Frontal cortex (tissue), 4 donors: Measurements from ENCODE around the gene MAEA. TPM values are rescaled to one million over a fixed set of nuclear protein-coding genes. Genes with fewer than 3 reads are reported as not detected.
"Not testable (repeated sequence)": the region's sequence is repeated elsewhere in the genome, so short reads cannot be mapped to it uniquely, and the experiment has no call there.

Experiments
- DNase-seq, 2 donors: peaks; one replicate each; pipeline ENCODE4 v3.0.0; 2012; ENCODE audit warnings: low spot score in 2 of 2
- FAIRE-seq: peaks from 2 replicates; lab custom pipeline; 2012; peaks lifted over from hg19 to GRCh38; lab: Jason Lieb, UNC
- total RNA-seq: library from RNA; depleted of rRNA; stranded (reverse); fragments of >200 nt; gene quantifications from one replicate; pipeline ENCODE4 v1.2.3, GENCODE V29; 2014
- donor health status: control.
- donor health status: control.
- donor health status: control.

The MAEA gene
- total RNA-seq, 1 donor from 2014 or later, result 31.4 TPM

GRCh38 chr4:1317177-1318045 is 27.7 kb downstream of the MAEA start:
- no peak for DNase-seq
- FAIRE-seq, result no peak

GRCh38 chr4:1318046-1318375 is 28.3 kb downstream of the MAEA start:
- no peak for DNase-seq
- no peak for FAIRE-seq

DNA sequence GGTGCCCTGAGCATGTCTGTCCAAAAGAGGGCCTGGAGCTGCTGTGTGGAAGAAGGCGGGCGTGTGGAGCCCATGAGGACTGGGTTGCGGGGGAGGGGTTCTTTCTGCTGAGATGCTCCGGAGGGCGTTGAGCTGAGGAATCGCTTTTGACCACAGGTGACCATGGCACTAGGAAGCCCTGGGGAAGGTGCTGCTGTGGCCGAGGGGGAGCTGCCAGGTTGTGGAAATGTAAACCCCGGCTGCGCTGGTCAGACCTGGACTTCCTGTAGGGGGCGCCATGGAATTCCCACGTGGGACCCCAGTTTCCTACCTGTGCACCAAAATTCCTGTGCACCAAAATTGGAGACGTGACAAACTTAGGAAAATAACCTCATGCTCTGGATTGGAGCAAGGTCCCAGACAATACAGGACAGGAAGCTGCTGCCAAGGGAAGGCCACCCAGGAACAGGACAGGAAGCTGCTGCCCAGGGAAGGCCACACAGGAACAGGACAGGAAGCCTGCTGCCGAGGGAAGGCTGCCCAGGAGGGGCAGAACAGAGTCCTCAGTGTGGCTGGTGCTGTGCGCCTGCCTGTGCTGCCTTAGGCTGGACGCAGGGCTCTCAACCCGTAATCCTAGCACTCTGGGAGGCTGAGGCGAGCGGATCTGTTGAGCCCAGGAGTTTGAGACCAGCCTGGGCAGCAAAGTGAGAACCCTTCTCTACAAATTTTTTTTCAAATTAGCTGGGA is 29.0 kb downstream of the MAEA start:
- DNase-seq (no peak), FAIRE-seq (no peak)

DNA sequence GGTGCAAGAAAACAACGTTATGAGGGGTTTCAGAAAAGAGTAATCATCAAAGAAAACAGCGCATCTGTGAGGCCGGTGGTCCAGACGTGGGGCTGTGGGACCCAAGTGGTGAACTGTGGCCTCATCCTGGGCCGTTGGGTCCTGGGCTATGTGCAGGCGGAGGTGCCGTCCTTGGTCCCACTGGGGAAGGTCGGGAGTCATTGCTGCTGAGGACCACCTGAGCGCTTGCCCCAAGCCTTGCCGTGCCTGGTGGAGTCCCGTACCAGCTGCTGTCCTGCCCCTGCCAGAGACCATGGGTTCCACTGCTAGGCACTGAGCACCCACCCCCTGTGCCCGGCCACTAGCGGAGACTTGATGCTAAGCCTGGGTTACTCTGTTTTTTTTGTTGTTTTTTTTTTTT is 31.8 kb downstream of the MAEA start:
- no peak for FAIRE-seq
- no peak for DNase-seq

GRCh38 chr4:1321946-1322650 is 32.4 kb downstream of the MAEA start:
- no peak for FAIRE-seq
- DNase-seq, result no peak

GRCh38 chr4:1323280-1323634 is 33.6 kb downstream of the MAEA start:
- FAIRE-seq, result no peak
- no peak for DNase-seq

GRCh38 chr4:1323635-1324442 is 34.1 kb downstream of the MAEA start:
- FAIRE-seq (no peak), DNase-seq (no peak)

DNA sequence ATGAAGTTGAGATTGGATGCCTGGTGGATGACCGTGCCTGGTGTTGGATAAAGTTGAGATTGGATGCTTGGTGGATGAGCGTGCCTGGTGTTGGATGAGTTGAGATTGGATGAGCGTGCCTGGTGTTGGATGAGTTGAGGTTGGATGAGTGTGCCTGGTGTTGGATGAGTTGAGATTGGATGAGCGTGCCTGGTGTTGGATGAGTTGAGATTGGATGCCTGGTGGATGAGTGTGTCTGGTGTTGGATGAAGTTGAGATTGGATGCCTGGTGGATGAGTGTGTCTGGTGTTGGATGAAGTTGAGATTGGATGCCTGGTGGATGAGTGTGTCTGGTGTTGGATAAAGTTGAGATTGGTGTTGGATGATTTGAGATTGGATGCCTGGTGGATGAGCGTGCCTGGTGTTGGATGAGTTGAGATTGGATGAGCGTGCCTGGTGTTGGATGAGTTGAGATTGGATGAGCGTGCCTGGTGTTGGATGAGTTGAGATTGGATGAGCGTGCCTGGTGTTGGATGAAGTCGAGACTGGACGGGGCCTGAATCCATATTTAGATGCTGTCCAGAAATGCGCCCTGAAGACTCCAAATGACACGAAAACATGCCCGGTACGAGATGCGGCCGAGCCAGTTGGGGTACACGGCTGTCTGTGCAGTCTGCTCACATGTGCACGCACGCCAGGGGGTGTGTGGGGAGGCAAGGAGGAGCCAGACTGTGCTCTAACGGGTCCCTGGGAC is 34.9 kb downstream of the MAEA start:
- FAIRE-seq, DNase-seq: not testable (repeated sequence)

GRCh38 chr4:1325176-1325480 is 35.4 kb downstream of the MAEA start:
- DNase-seq (no peak), FAIRE-seq (no peak)

DNA sequence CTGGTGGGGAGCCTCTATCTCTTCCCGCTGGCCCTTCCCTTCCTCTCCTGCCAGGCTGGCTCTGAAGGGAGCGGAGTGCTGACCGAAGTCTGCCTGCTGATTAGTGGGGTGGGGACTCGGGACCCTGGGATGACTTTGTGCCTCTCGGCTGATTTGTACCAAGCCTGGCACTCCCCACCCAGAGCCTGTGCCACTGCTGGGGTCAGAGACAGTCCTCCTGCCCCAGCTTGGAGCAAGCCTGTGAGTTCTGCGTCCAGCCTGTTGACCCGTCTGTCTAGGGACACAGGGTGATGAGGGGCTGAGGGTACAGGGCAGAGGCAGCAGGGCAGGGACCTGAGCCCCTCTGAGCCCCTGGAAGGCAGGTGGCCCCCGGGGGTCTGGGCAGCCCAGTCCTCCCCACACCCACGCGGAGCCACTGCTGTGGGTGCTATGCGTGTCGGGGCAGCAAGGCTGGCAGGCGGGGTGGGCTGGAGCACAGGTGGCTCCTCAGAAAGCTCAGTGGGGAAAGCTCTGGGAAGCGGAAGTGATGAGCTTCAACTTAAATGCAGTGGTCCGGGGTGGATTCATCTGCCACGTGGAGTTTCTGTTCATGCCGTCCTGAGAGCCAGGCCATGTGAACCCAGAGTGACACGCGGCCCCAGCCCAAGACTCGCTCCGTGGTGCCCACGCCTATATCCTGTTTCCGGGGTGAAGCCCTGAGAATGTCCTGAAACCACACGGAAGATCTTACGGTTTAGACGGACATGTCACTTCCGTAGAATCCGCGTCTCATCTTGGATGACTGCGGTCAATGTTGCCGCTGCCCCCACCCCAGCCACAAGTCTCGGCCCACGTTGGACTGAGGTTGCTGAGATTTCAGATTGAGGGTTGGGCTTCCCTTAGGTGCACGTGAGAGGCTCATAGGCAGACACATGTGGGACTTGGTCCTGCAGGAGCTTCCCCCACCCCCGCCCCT is 36.3 kb downstream of the MAEA start:
- FAIRE-seq, result no peak
- DNase-seq, result no peak

GRCh38 chr4:1326751-1327525 is 37.2 kb downstream of the MAEA start:
- FAIRE-seq, result no peak

DNA sequence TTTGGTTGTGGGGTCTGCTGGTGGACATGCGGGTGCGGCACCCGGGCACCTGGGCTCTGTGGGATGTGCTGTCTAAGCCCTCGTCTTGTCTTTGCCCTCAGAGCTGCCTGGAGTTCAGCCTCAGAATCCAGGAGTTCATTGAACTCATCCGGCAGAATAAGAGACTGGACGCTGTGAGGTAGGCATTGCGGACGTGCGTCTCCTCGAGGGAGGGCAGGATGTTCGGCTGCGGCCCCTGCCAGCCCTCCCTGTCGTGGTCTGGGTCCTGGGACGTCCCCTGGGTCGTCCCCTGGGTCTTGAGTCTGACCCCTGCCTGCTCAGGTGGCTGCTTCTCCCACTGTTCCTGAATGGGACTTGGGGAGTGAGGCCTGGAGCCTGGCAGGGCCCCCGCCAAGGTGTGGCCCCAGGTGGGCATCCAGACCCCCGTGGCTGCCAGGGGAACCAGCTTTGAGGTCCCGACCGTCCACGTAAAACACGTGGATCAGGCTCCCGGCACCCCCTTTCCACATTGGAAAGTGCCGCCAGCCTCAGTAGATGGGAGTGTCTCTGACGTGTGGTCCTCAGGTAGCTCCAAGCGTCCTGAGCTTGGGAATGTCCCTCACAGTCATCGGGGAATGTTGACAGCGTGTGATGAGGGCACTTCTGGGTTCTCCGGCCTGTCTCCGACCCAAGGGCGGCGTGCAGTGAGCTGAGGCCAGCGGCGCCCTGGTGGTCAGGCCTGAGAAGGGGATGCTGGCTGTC is 38.0 kb downstream of the MAEA start:
- no peak for FAIRE-seq
- DNase-seq, result no peak

More at GRCh38 chr4:1326751-1327525, 37.2 kb downstream of the MAEA start:
- no peak for DNase-seq

DNA sequence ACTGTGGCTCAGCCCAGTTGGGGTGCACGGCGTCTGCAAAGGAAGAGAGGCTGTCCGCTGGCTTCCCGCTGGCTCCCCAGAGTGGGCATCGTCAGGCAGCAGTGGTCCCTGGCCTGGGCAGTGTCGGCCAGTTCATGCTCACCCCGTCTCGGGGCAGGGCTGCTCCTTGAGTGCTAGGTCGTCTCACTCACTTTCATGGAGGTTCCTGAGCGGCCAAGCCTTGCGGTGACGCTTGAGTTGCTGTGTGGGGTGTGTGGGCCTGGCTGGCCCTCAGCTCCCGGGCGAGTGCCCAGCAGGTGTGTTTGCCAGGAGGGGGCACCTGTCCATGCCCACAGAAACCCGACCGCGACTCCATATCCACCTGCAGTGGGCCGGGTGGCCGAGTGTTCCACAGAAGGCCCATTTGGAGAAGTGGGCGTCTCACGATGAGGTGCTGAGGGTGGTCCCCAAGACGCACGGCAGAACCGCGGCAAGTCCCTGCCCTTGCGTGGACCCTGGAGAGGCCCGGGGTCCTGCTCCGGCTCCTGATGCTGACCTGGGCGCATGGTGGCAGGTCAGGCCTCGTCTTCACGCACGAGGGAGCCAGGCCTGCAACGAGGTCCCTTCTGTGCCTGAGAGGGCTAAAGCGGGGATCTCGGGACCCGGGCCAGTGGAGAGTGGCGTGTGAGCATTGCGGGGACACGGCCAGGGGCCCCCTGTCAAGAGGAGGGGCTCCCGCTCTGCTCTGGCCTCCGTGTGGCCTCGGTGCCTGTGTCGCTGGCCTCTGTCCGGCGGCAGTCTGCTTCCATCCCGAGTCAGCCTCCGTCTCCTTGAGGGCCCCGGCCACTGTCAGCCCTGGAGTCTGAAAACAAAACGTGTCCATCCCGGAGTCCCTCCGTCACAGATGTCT is 38.8 kb downstream of the MAEA start:
- FAIRE-seq, result no peak
- no peak for DNase-seq

DNA sequence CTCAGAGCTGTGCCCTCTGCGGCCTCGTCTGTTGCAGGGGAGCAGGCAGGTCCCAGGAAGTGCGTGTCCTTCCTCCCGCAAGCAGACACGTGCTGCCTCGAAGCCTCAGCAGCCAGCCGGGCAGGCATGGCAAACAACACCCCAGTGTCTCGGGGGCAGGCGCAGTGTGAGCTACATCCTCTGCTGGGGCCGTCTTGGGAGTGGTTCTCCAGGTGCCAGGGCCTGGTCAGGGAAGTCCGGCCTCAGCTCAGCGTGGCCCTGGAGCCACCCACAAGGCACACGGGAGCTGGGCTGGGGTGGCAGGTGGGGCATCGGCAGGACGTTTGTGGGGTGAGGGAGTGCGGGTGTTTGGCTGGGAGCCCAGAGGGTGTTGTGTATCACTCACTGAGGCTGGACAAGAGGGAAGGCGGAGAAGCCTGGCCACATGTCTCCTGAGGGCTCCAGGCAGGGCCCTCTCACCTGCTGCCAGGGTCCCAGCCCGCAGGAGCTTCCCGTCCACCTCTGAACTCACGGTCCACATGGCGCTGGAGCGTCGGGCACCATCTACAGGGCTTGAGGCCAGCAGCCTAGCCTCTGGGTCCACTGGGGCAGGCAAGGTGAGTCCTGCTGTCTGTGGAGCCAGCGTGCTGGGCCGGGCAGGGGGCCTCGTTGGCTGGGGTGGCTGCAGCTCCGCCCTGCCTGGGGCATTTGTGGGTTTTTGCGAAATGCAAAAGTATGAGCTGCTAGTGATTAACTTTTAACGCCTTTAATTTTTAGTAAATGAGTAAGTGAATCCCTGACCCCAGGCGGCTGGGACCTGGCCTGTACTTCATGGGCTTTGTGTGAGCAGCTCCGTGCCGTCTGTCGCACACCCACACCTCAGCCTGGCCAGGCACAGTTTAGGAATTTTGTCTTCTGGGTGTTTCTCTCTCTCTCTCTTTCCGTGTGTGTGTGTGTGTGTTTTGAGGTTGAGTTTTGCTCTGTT is 40.0 kb downstream of the MAEA start:
- FAIRE-seq (no peak), DNase-seq (no peak)
